GM23338 (cell line): ENCODE measurements around the gene MRPL28.
"Not testable (repeated sequence)": the region's sequence is repeated elsewhere in the genome, so short reads cannot be mapped to it uniquely, and the experiment has no call there.

Experiments
- CREB1 ChIP-seq: fragments of 250-450 bp; sonication (Bioruptor Pico); IDR thresholded peaks from 2 replicates; pipeline ENCODE4 v1.5.0; 2020; ENCODE audit warnings: low read depth, mild to moderate bottlenecking, moderate library complexity
- ETS1 ChIP-seq: IDR thresholded peaks from 2 replicates; pipeline ENCODE4 v1.6.1; 2016; ENCODE audit warnings: antibody characterized with exemption
- EZH2 ChIP-seq: fragments of 200-600 bp; sonication (generic); IDR thresholded peaks from one replicate; pipeline ENCODE4 v1.8.0; 2017; ENCODE audit warnings: antibody characterized with exemption, mild to moderate bottlenecking, low read depth; ENCODE audit not compliant: unreplicated experiment
- EZH2phosphoT487 ChIP-seq: fragments of 200-600 bp; sonication (generic); IDR thresholded peaks from one replicate; pipeline ENCODE4 v1.8.1; 2018; ENCODE audit warnings: antibody characterized with exemption; ENCODE audit not compliant: unreplicated experiment
- JUNB ChIP-seq: IDR thresholded peaks from one replicate; pipeline ENCODE4 v1.6.1; 2016; ENCODE audit warnings: antibody characterized with exemption; ENCODE audit not compliant: unreplicated experiment
- POLR2AphosphoS5 ChIP-seq: IDR thresholded peaks from 2 replicates; pipeline ENCODE4 v1.6.1; 2016; ENCODE audit warnings: antibody characterized with exemption, low read depth
- ZNF331 ChIP-seq: fragments of 250-450 bp; sonication (Bioruptor Pico); IDR thresholded peaks from 2 replicates; pipeline ENCODE4 v1.5.0; 2020; ENCODE audit warnings: low read depth, mild to moderate bottlenecking, moderate library complexity
- TF ChIP-seq, protein P1 (sequence below), 2 experiments: fragments of 200-600 bp in 1 of 2; sonication (generic) in 1 of 2; conservative IDR thresholded peaks; 2 replicates each; pipeline versions ENCODE4 v1.5.1 to v1.6.1; 2016 to 2017; ENCODE audit warnings: antibody characterized with exemption in 2 of 2, low read depth in 2 of 2, mild to moderate bottlenecking in 2 of 2, moderate library complexity in 1 of 2
- TF ChIP-seq, protein P2 (sequence below): IDR thresholded peaks from one replicate; pipeline ENCODE4 v1.6.1; 2018; ENCODE audit warnings: antibody characterized with exemption; ENCODE audit not compliant: unreplicated experiment

DNA sequence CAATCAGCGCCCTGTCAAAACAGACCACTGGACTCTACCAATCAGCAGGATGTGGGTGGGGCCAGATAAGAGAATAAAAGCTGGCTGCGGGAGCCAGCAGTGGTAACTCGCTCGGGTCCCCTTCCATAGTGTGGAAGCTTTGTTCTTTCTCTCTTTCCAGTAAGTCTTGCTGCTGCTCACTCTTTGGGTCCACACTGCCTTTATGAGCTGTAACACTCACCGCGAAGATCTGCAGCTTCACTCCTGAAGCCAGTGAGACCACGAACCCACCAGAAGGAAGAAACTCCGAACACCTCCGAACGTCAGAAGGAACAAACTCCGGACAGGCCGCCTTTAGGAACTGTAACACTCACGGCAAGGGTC is 28.4 kb downstream of the MRPL28 start:
- TF ChIP-seq, protein P1, sequence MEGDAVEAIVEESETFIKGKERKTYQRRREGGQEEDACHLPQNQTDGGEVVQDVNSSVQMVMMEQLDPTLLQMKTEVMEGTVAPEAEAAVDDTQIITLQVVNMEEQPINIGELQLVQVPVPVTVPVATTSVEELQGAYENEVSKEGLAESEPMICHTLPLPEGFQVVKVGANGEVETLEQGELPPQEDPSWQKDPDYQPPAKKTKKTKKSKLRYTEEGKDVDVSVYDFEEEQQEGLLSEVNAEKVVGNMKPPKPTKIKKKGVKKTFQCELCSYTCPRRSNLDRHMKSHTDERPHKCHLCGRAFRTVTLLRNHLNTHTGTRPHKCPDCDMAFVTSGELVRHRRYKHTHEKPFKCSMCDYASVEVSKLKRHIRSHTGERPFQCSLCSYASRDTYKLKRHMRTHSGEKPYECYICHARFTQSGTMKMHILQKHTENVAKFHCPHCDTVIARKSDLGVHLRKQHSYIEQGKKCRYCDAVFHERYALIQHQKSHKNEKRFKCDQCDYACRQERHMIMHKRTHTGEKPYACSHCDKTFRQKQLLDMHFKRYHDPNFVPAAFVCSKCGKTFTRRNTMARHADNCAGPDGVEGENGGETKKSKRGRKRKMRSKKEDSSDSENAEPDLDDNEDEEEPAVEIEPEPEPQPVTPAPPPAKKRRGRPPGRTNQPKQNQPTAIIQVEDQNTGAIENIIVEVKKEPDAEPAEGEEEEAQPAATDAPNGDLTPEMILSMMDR (conservative IDR thresholded peaks at IDR 0.05; ENCODE audit: low read depth in 2 of 2), result not testable (repeated sequence)
- not testable (repeated sequence) for TF ChIP-seq EZH2; EZH2phosphoT487; POLR2AphosphoS5; JUNB; ETS1; ZNF331 (CRISPR knock-in tag); CREB1 (CRISPR knock-in tag)
- TF ChIP-seq, protein P2, sequence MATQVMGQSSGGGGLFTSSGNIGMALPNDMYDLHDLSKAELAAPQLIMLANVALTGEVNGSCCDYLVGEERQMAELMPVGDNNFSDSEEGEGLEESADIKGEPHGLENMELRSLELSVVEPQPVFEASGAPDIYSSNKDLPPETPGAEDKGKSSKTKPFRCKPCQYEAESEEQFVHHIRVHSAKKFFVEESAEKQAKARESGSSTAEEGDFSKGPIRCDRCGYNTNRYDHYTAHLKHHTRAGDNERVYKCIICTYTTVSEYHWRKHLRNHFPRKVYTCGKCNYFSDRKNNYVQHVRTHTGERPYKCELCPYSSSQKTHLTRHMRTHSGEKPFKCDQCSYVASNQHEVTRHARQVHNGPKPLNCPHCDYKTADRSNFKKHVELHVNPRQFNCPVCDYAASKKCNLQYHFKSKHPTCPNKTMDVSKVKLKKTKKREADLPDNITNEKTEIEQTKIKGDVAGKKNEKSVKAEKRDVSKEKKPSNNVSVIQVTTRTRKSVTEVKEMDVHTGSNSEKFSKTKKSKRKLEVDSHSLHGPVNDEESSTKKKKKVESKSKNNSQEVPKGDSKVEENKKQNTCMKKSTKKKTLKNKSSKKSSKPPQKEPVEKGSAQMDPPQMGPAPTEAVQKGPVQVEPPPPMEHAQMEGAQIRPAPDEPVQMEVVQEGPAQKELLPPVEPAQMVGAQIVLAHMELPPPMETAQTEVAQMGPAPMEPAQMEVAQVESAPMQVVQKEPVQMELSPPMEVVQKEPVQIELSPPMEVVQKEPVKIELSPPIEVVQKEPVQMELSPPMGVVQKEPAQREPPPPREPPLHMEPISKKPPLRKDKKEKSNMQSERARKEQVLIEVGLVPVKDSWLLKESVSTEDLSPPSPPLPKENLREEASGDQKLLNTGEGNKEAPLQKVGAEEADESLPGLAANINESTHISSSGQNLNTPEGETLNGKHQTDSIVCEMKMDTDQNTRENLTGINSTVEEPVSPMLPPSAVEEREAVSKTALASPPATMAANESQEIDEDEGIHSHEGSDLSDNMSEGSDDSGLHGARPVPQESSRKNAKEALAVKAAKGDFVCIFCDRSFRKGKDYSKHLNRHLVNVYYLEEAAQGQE, result not testable (repeated sequence)
